Adipocyte (in vitro differentiated cells): ENCODE data around the gene NHERF2.

ENCODE experiments used
- DNase-seq: peaks from one replicate; pipeline ENCODE4 v3.0.0-alpha.2; 2015; ENCODE audit warnings: low read depth
- H3K27me3 ChIP-seq: replicated peaks from 2 replicates; pipeline ENCODE4 v1.7.0; 2013; ENCODE audit warnings: mild to moderate bottlenecking, low read length, moderate library complexity; ENCODE audit not compliant: control insufficient read depth, insufficient read depth
- H3K36me3 ChIP-seq: 2 replicates; pipeline ENCODE4 v1.7.0; 2013; ENCODE audit warnings: low read length, mild to moderate bottlenecking, moderate library complexity; ENCODE audit not compliant: control insufficient read depth, insufficient read depth, severe bottlenecking
- H3K4me1 ChIP-seq: 2 replicates; pipeline ENCODE4 v1.7.0; 2013; ENCODE audit warnings: mild to moderate bottlenecking, low read length, moderate library complexity; ENCODE audit not compliant: control insufficient read depth, insufficient read depth
- H3K4me3 ChIP-seq: 2 replicates; pipeline ENCODE4 v1.7.0; 2013; ENCODE audit warnings: mild to moderate bottlenecking, low read length, moderate library complexity
- H3K9ac ChIP-seq: 2 replicates; pipeline ENCODE4 v1.7.0; 2013; ENCODE audit warnings: mild to moderate bottlenecking, low read length, moderate library complexity
- H3K9me3 ChIP-seq: 2 replicates; pipeline ENCODE4 v1.7.0; 2013; ENCODE audit warnings: mild to moderate bottlenecking, low read length, moderate library complexity; ENCODE audit not compliant: control insufficient read depth

NHERF2 gene

GRCh38 chr16:1991948-1992703 is 34.6 kb upstream of the NHERF2 start:
- peaks cover 6% of the 10 kb centered on the region for H3K36me3 ChIP-seq
- peaks cover 18% of the 10 kb centered on the region for H3K27me3 ChIP-seq
- peak overlapping the region; percentile 56 for H3K9ac ChIP-seq
- peak; percentile 97 for DNase-seq
- peaks cover 17% of the 10 kb centered on the region for H3K4me1 ChIP-seq
- peak overlapping the region; percentile 73 for H3K4me3 ChIP-seq
- H3K9me3 ChIP-seq, result no peaks in the 10 kb centered on the region

GRCh38 chr16:1992704-1993317 is 33.9 kb upstream of the NHERF2 start:
- H3K27me3 ChIP-seq, result peaks cover 18% of the 10 kb centered on the region
- H3K9ac ChIP-seq, result no peak overlapping the region
- H3K4me3 ChIP-seq, result no peak overlapping the region
- peaks cover 7% of the 10 kb centered on the region for H3K36me3 ChIP-seq
- peaks cover 24% of the 10 kb centered on the region for H3K4me1 ChIP-seq
- no peaks in the 10 kb centered on the region for H3K9me3 ChIP-seq
- DNase-seq, result no peak

- Histone ChIP-seq H3K9ac (no peak overlapping the region), H3K27me3 (peaks cover 18% of the 10 kb centered on the region), H3K4me1 (peaks cover 30% of the 10 kb centered on the region), H3K9me3 (no peaks in the 10 kb centered on the region), H3K36me3 (peaks cover 12% of the 10 kb centered on the region), H3K4me3 (no peak overlapping the region)
- DNase-seq, result no peak
These were observed 33.0 kb upstream of the NHERF2 start for GRCh38 chr16:1993731-1994131.

- H3K27me3 ChIP-seq, result no peaks in the 10 kb centered on the region
- H3K9me3 ChIP-seq, result no peaks in the 10 kb centered on the region
- H3K4me3 ChIP-seq, result no peak overlapping the region
- H3K9ac ChIP-seq, result peak overlapping the region; percentile 47
- H3K4me1 ChIP-seq, result peaks cover 24% of the 10 kb centered on the region
- DNase-seq, result peak; percentile 27
- H3K36me3 ChIP-seq, result peaks cover 49% of the 10 kb centered on the region
These were observed 29.0 kb upstream of the NHERF2 start for GRCh38 chr16:1997494-1998359.

GRCh38 chr16:1998360-1998835 is 28.3 kb upstream of the NHERF2 start:
- Histone ChIP-seq H3K4me3 (no peak overlapping the region), H3K9ac (peak overlapping the region; percentile 5), H3K27me3 (no peaks in the 10 kb centered on the region), H3K36me3 (peaks cover 56% of the 10 kb centered on the region), H3K9me3 (no peaks in the 10 kb centered on the region), H3K4me1 (peaks cover 25% of the 10 kb centered on the region)
- no peak for DNase-seq

- Histone ChIP-seq H3K9ac (no peak overlapping the region), H3K4me3 (no peak overlapping the region), H3K36me3 (peaks cover 58% of the 10 kb centered on the region), H3K9me3 (no peaks in the 10 kb centered on the region), H3K4me1 (peaks cover 29% of the 10 kb centered on the region), H3K27me3 (no peaks in the 10 kb centered on the region)
- no peak for DNase-seq
These were observed 27.6 kb upstream of the NHERF2 start for GRCh38 chr16:1998852-1999801.

GRCh38 chr16:1999866-2000514 is 26.7 kb upstream of the NHERF2 start:
- H3K36me3 ChIP-seq, result peaks cover 58% of the 10 kb centered on the region
- peaks cover 35% of the 10 kb centered on the region for H3K4me1 ChIP-seq
- H3K4me3 ChIP-seq, result no peak overlapping the region
- DNase-seq, result no peak
- no peaks in the 10 kb centered on the region for H3K27me3 ChIP-seq
- no peaks in the 10 kb centered on the region for H3K9me3 ChIP-seq
- H3K9ac ChIP-seq, result no peak overlapping the region

- peaks cover 45% of the 10 kb centered on the region for H3K4me1 ChIP-seq
- DNase-seq, result no peak
- H3K27me3 ChIP-seq, result no peaks in the 10 kb centered on the region
- no peak overlapping the region for H3K4me3 ChIP-seq
- H3K9ac ChIP-seq, result no peak overlapping the region
- H3K36me3 ChIP-seq, result peaks cover 52% of the 10 kb centered on the region
- H3K9me3 ChIP-seq, result no peaks in the 10 kb centered on the region
These were observed 25.7 kb upstream of the NHERF2 start for GRCh38 chr16:2001035-2001434.

GRCh38 chr16:2001456-2002355 is 25.0 kb upstream of the NHERF2 start:
- Histone ChIP-seq H3K4me3 (no peak overlapping the region), H3K36me3 (peaks cover 52% of the 10 kb centered on the region), H3K9ac (no peak overlapping the region), H3K4me1 (peaks cover 47% of the 10 kb centered on the region), H3K27me3 (no peaks in the 10 kb centered on the region), H3K9me3 (no peaks in the 10 kb centered on the region)
- no peak for DNase-seq
